AG04450 (cell line): Measurements from ENCODE around the gene TRIM44. TPM values are rescaled to one million over a fixed set of nuclear protein-coding genes. Genes with fewer than 3 reads are reported as not detected.

ENCODE experiments used
- CTCF ChIA-PET: fragments of 300-600, 350-600 bp; formaldehyde crosslinking; extraction: SDS; loops from one replicate; lab custom pipeline; 2022; ENCODE audit warnings: antibody characterized with exemption, inconsistent platforms; lab: Charles Lee
- POLR2A ChIA-PET: fragments of 350-600 bp; formaldehyde crosslinking; extraction: SDS; loops from one replicate; lab custom pipeline; 2021; ENCODE audit warnings: antibody characterized with exemption, inconsistent platforms; lab: Yijun Ruan, JAX
- DNase-seq: peaks from one replicate; pipeline ENCODE4 v3.0.0-alpha.2; 2011; ENCODE audit warnings: low read depth, low spot score
- H3K27ac ChIP-seq: one replicate; pipeline ENCODE4 v1.5.1; 2012; ENCODE audit warnings: low read depth, low read length, control low read depth
- H3K27me3 ChIP-seq: one replicate; pipeline ENCODE4 v1.6.0; 2012; ENCODE audit warnings: low read length; ENCODE audit not compliant: control insufficient read depth, insufficient read depth
- H3K4me3 ChIP-seq: 2 replicates; pipeline ENCODE4 v1.5.1; 2011; ENCODE audit warnings: mild to moderate bottlenecking, low read depth, low read length, control low read depth
- H3K9me3 ChIP-seq: 2 replicates; pipeline ENCODE4 v1.5.1; 2012; ENCODE audit warnings: low read length; ENCODE audit not compliant: control insufficient read depth, insufficient read depth
- CTCF ChIP-seq: IDR thresholded peaks from 2 replicates; pipeline ENCODE4 v1.5.1; 2011; ENCODE audit warnings: low read depth, low read length, control low read depth, inconsistent platforms
- polyA plus RNA-seq: library from polyadenylated mRNA; depleted of rRNA; stranded (reverse); fragments of >200 nt; gene quantifications from 2 replicates; pipeline ENCODE4 v1.2.3, GENCODE V29; 2011

The TRIM44 gene
- polyA plus RNA-seq, 1 experiment, result 70.7 TPM

DNA sequence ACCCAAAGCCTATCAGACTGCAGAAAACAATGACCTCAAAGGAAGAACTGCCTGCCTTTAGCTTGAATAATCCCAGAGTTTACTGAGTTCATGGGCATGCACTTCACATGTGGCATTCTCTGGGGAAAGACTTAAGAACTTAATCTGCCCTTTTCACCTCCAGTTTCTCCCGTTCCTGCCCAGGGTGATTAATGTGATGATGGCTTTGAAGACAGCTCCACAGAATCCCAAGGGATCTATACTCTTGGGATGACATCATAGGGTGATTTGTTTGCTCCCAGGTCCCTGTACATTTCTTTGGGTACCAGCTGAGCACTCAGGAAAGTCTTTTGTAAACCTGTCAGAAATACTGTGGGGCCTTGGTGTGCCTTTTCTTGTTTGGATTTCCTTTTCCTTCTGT is 30.3 kb upstream of the TRIM44 start:
- no peak for DNase-seq
- Histone ChIP-seq H3K9me3 (no peaks in the 10 kb centered on the region; the same call in 1 of the 2 replicates), H3K4me3 (no peak overlapping the region), H3K27me3 (no peaks in the 10 kb centered on the region), H3K27ac (no peak overlapping the region)
- TF ChIP-seq CTCF, result no peak
- ChIA-PET POLR2A (no interaction called here), CTCF (no interaction called here)

DNA sequence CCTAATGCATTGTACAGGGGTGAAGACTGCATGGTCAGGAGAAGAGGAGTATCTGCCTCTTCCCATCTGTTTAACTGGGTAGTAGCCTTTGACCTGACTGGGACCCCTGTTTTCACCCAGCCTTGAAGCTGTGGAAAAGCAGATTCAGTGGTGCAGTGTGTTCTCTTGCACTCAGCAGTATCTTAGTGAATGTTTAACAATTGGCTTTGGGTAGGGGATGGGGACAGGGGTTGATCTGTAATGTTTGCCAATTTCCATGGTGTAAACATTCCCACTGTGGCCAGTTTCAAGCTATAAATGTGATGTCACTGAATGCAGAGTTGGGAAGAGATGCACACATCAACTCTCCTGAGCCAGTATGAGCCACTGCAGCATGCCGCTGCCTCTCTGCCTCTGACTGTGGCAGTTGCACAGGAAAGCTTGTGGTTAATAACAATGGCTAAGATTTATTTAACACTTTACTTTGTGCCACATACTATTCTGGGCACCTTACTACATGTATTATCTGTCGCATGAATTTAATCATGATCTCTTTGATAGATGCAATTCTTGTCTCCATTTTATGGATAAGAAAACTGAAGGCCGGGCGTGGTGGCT is 28.6 kb upstream of the TRIM44 start:
- Histone ChIP-seq H3K27ac (no peak overlapping the region), H3K9me3 (no peaks in the 10 kb centered on the region), H3K27me3 (no peaks in the 10 kb centered on the region), H3K4me3 (no peak overlapping the region)
- ChIA-PET CTCF (interaction anchor here (0.6 to 1.3 kb wide), 2 partner anchors 14 to 188 kb away, joined by 4 to 5 read pairs; no protein-coding TSS in a partner anchor), POLR2A (no interaction called here)
- no peak for TF ChIP-seq CTCF
- no peak for DNase-seq

DNA sequence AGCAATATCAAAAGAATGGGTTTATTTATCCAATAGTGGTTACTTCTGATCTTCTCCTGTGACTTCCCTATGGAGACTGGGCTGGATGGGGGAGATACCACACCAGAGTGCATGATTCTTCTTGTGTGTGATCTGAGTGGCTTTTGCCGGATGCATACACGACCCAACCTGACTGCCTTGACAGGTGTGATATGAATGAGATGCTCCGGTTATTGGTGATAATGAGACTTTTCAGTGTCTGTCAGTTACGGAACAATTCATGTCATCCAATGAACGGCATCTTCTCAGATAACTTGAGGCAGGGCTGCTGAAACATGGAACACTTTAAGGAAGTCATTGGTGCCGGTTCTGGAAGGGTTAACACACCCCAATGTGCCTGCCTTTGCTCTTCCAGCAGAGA is 26.6 kb upstream of the TRIM44 start:
- H3K27ac ChIP-seq, result no peak overlapping the region
- H3K27me3 ChIP-seq, result no peaks in the 10 kb centered on the region
- H3K4me3 ChIP-seq, result no peak overlapping the region
- no peaks in the 10 kb centered on the region for H3K9me3 ChIP-seq
- no peak for DNase-seq
- ChIA-PET CTCF (no interaction called here), POLR2A (no interaction called here)
- TF ChIP-seq CTCF, result no peak

DNA sequence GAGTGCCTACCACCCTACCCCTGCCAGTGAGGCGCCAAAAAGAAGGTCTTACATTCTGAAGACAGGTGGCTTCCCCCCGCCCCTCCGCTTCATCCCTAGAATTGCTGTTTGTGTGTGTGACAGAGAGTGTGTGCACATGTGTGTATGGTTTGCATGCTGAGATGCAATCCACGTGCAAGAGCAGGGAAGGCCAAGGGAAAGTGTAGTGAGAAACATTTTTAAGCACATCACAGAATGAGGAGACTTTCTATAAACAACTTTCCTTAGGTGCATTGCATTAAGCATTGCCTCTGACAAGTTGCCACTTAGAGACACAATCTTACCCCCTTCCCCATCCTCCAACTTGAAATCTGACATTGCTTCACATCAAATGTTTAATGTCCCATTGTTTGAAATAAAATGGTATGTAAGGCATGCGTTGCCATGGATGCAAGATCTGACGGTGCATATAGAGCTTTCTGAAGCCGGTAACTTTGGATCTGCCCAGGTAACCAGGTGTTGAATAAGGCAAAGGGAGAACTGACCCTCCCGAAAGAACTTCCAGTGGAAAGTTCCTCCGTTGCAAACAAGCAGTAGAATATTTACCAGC is 22.9 kb upstream of the TRIM44 start:
- Histone ChIP-seq H3K27ac (no peak overlapping the region), H3K27me3 (no peaks in the 10 kb centered on the region), H3K4me3 (no peak overlapping the region), H3K9me3 (no peaks in the 10 kb centered on the region)
- TF ChIP-seq CTCF, result no peak
- ChIA-PET CTCF (no interaction called here), POLR2A (interaction anchor here (0.6 kb wide), 1 partner anchor 198 kb away, joined by 4 read pairs; no protein-coding TSS in a partner anchor)
- no peak for DNase-seq

GRCh38 chr11:35641171-35641897 is 21.2 kb upstream of the TRIM44 start:
- no peak overlapping the region for H3K4me3 ChIP-seq
- no peak overlapping the region for H3K27ac ChIP-seq
- no peak for TF ChIP-seq CTCF
- ChIA-PET POLR2A (no interaction called here), CTCF (interaction anchor here (0.9 kb wide), 1 partner anchor 181 kb away, joined by 3 read pairs; no protein-coding TSS in a partner anchor)
- DNase-seq, result no peak
- no peaks in the 10 kb centered on the region for H3K9me3 ChIP-seq
- H3K27me3 ChIP-seq, result no peaks in the 10 kb centered on the region
